ENCODE measurements around the gene CNN2. TPM values are rescaled to one million over a fixed set of nuclear protein-coding genes. Genes with fewer than 3 reads are reported as not detected.
A peak's percentile ranks its signal among the peaks of the same experiment; 100 is the strongest.

CNN2 gene
- total RNA-seq, 2 experiments from 2014 or later: 417 to 455 TPM

- Mint-ChIP-seq H3K27me3 (ENCODE audit: low read depth) (no peaks in the 10 kb centered on the region), H3K36me3 (ENCODE audit: low read depth) (peaks cover 20% of the 10 kb centered on the region), H3K4me3 (no peak overlapping the region), H3K4me1 (ENCODE audit: low read depth) (peaks cover 23% of the 10 kb centered on the region), H3K27ac (no peak overlapping the region), H3K9me3 (ENCODE audit: insufficient read depth) (no peaks in the 10 kb centered on the region)
- DNase-seq (no peak), ATAC-seq (no peak)
- ChIA-PET CTCF (no interaction called here), POLR2A (no interaction called here)
These were observed 36.3 kb upstream of the CNN2 start for GRCh38 chr19:990119-990571.

- peak overlapping the region; percentile 25 for H3K27ac Mint-ChIP-seq
- no peak for ATAC-seq
- H3K4me3 Mint-ChIP-seq: no peak overlapping the region
- no peak for DNase-seq
- ChIA-PET CTCF (no interaction called here), POLR2A (no interaction called here)
- H3K9me3 Mint-ChIP-seq (ENCODE audit: insufficient read depth): no peaks in the 10 kb centered on the region
- no peaks in the 10 kb centered on the region for H3K27me3 Mint-ChIP-seq (ENCODE audit: low read depth)
- H3K36me3 Mint-ChIP-seq (ENCODE audit: low read depth): peaks cover 20% of the 10 kb centered on the region
- peaks cover 19% of the 10 kb centered on the region for H3K4me1 Mint-ChIP-seq (ENCODE audit: low read depth)
These were observed 35.7 kb upstream of the CNN2 start for GRCh38 chr19:990746-991145.

GRCh38 chr19:991174-991931 lies 35.1 kb upstream of the CNN2 start:
- H3K4me3 Mint-ChIP-seq: no peak overlapping the region
- H3K27ac Mint-ChIP-seq: no peak overlapping the region
- CTCF ChIA-PET: no interaction called here
- H3K27me3 Mint-ChIP-seq (ENCODE audit: low read depth): peaks cover 2% of the 10 kb centered on the region
- peak; percentile 69 for ATAC-seq
- H3K4me1 Mint-ChIP-seq (ENCODE audit: low read depth): peaks cover 21% of the 10 kb centered on the region
- peak; percentile 69 for DNase-seq
- no peaks in the 10 kb centered on the region for H3K9me3 Mint-ChIP-seq (ENCODE audit: insufficient read depth)
- POLR2A ChIA-PET: no interaction called here
- H3K36me3 Mint-ChIP-seq (ENCODE audit: low read depth): peaks cover 20% of the 10 kb centered on the region

- H3K27me3 Mint-ChIP-seq (ENCODE audit: low read depth): peaks cover 5% of the 10 kb centered on the region
- POLR2A ChIA-PET: no interaction called here
- DNase-seq (no peak), ATAC-seq (no peak)
- no peak overlapping the region for H3K4me3 Mint-ChIP-seq
- peaks cover 18% of the 10 kb centered on the region for H3K36me3 Mint-ChIP-seq (ENCODE audit: low read depth)
- H3K4me1 Mint-ChIP-seq (ENCODE audit: low read depth): peaks cover 25% of the 10 kb centered on the region
- H3K9me3 Mint-ChIP-seq (ENCODE audit: insufficient read depth): no peaks in the 10 kb centered on the region
- no peak overlapping the region for H3K27ac Mint-ChIP-seq
- CTCF ChIA-PET: no interaction called here
These were observed 34.3 kb upstream of the CNN2 start for GRCh38 chr19:991932-992669.

DNA sequence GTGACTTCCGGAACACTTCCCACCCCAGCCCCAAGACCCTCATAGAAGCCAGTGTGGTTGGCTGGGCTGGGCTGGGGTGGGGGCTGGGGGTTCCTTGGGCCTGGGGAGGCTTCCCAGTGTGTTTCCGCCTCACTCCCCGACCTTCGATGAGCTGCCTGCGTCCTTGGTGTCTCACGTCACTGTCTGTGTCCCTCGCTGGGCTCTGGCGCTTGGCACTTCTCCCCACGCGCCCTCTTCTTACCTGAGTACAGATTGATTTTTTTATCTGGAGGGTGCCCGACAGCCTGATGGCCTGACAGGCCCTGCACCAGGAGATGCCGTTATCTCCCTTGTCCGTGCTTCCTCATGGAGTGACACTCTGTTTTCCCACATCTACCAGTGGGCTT lies 33.7 kb upstream of the CNN2 start:
- H3K27me3 Mint-ChIP-seq (ENCODE audit: low read depth): peaks cover 7% of the 10 kb centered on the region
- H3K9me3 Mint-ChIP-seq (ENCODE audit: insufficient read depth): no peaks in the 10 kb centered on the region
- H3K36me3 Mint-ChIP-seq (ENCODE audit: low read depth): peaks cover 18% of the 10 kb centered on the region
- POLR2A ChIA-PET: no interaction called here
- peaks cover 25% of the 10 kb centered on the region for H3K4me1 Mint-ChIP-seq (ENCODE audit: low read depth)
- H3K4me3 Mint-ChIP-seq: no peak overlapping the region
- CTCF ChIA-PET: no interaction called here
- DNase-seq (no peak), ATAC-seq (no peak)
- no peak overlapping the region for H3K27ac Mint-ChIP-seq

DNA sequence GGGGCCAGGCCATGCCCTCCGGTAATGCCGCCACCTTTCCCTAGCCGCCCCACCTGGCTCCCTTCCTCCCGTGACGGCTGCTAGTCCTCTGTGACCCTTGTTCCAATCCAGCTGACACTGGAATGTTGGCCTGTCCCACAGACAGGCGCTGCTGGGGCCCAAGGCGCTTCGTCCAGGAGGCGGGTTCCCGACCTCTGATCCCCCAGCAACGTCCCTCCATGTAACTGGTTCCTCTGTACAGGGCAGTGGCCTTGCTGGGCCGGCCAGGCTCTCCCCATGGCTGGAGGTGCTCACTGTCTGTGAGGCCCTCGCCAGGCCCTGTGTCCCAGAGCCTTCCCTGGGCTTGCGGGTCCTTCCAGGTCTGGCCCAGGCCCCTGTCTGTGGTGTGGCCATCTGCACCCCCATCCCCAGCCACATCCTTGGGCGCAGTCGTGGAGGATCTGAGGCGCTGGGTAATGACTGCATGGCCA lies 33.0 kb upstream of the CNN2 start:
- H3K36me3 Mint-ChIP-seq (ENCODE audit: low read depth): peaks cover 18% of the 10 kb centered on the region
- peaks cover 13% of the 10 kb centered on the region for H3K27me3 Mint-ChIP-seq (ENCODE audit: low read depth)
- no peak for DNase-seq
- ChIA-PET CTCF (no interaction called here), POLR2A (no interaction called here)
- peaks cover 22% of the 10 kb centered on the region for H3K4me1 Mint-ChIP-seq (ENCODE audit: low read depth)
- no peaks in the 10 kb centered on the region for H3K9me3 Mint-ChIP-seq (ENCODE audit: insufficient read depth)
- no peak for ATAC-seq
- no peak overlapping the region for H3K4me3 Mint-ChIP-seq
- H3K27ac Mint-ChIP-seq: no peak overlapping the region

- ATAC-seq: no peak
- no peak for DNase-seq
- peaks cover 14% of the 10 kb centered on the region for H3K36me3 Mint-ChIP-seq (ENCODE audit: low read depth)
- ChIA-PET CTCF (no interaction called here), POLR2A (no interaction called here)
- H3K27ac Mint-ChIP-seq: no peak overlapping the region
- peaks cover 17% of the 10 kb centered on the region for H3K4me1 Mint-ChIP-seq (ENCODE audit: low read depth)
- H3K4me3 Mint-ChIP-seq: no peak overlapping the region
- H3K9me3 Mint-ChIP-seq (ENCODE audit: insufficient read depth): no peaks in the 10 kb centered on the region
- H3K27me3 Mint-ChIP-seq (ENCODE audit: low read depth): peaks cover 16% of the 10 kb centered on the region
These were observed 32.5 kb upstream of the CNN2 start for GRCh38 chr19:993831-994393.

GRCh38 chr19:994516-994915 lies 31.9 kb upstream of the CNN2 start:
- peaks cover 13% of the 10 kb centered on the region for H3K4me1 Mint-ChIP-seq (ENCODE audit: low read depth)
- peaks cover 14% of the 10 kb centered on the region for H3K36me3 Mint-ChIP-seq (ENCODE audit: low read depth)
- H3K4me3 Mint-ChIP-seq: no peak overlapping the region
- peaks cover 22% of the 10 kb centered on the region for H3K27me3 Mint-ChIP-seq (ENCODE audit: low read depth)
- CTCF ChIA-PET: no interaction called here
- POLR2A ChIA-PET: no interaction called here
- H3K9me3 Mint-ChIP-seq (ENCODE audit: insufficient read depth): no peaks in the 10 kb centered on the region
- no peak for DNase-seq
- H3K27ac Mint-ChIP-seq: no peak overlapping the region
- no peak for ATAC-seq

DNA sequence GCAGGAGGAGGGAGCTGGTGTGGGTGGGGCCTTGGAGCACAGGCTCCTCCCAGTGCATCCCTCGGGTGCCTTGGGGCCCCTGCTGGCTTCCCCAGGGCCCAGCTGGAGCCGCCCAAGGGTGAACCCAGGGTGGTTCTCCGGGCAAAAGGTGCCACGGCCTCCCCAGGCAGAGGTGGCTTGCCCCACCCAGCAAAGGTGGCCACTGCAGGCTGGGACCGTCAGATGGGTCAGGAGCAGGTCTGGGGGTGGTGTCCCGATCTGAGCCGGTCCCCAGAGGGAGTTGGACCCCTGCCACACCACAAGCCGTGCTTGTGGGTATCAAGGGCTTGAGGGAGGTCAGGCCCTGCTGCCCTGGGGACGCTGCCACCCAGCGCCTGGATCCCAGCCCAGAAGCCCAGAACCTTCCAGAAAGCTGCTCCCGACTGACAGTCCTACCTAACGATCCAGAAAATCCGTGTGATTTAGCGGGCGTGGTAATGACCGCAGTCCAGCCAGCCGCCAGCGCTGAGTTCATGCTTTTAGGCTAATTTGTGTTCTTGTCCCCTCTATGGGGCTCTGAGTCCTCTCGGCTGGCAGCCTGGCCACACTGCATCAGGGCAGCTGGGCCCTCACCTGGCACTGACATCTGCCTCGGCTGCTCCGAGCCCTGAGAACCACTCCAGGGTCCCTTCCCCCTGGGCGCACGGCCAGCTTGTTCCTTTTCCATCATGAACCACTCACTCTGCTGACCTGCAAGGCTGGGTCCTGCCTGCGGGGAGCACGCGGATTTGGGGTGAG lies 31.2 kb upstream of the CNN2 start:
- ChIA-PET POLR2A (interaction anchor here (1.3 kb wide), 1 partner anchor 11 kb away, joined by 3 read pairs; the partner anchor contains the start of gene WDR18), CTCF (no interaction called here)
- no peak overlapping the region for H3K27ac Mint-ChIP-seq
- DNase-seq: no peak
- no peak for ATAC-seq
- peaks cover 14% of the 10 kb centered on the region for H3K36me3 Mint-ChIP-seq (ENCODE audit: low read depth)
- H3K9me3 Mint-ChIP-seq (ENCODE audit: insufficient read depth): no peaks in the 10 kb centered on the region
- H3K4me3 Mint-ChIP-seq: no peak overlapping the region
- peaks cover 23% of the 10 kb centered on the region for H3K27me3 Mint-ChIP-seq (ENCODE audit: low read depth)
- peaks cover 11% of the 10 kb centered on the region for H3K4me1 Mint-ChIP-seq (ENCODE audit: low read depth)

GRCh38 chr19:996051-996838 lies 30.2 kb upstream of the CNN2 start:
- peaks cover 5% of the 10 kb centered on the region for H3K36me3 Mint-ChIP-seq (ENCODE audit: low read depth)
- no peak overlapping the region for H3K27ac Mint-ChIP-seq
- H3K27me3 Mint-ChIP-seq (ENCODE audit: low read depth): peaks cover 26% of the 10 kb centered on the region
- no peaks in the 10 kb centered on the region for H3K9me3 Mint-ChIP-seq (ENCODE audit: insufficient read depth)
- ChIA-PET POLR2A (interaction anchor here (0.6 to 1.3 kb wide), 3 partner anchors 12 to 73 kb away, joined by 3 read pairs; partner anchors contain the start of gene WDR18), CTCF (interaction anchor here (0.9 to 1.4 kb wide), 2 partner anchors 12 to 133 kb away, joined by 4 to 5 read pairs; partner anchors contain the start of gene WDR18)
- ATAC-seq: peak; percentile 59
- peak overlapping the region; percentile 38 for H3K4me3 Mint-ChIP-seq
- peak; percentile 75 for DNase-seq
- peaks cover 12% of the 10 kb centered on the region for H3K4me1 Mint-ChIP-seq (ENCODE audit: low read depth)

DNA sequence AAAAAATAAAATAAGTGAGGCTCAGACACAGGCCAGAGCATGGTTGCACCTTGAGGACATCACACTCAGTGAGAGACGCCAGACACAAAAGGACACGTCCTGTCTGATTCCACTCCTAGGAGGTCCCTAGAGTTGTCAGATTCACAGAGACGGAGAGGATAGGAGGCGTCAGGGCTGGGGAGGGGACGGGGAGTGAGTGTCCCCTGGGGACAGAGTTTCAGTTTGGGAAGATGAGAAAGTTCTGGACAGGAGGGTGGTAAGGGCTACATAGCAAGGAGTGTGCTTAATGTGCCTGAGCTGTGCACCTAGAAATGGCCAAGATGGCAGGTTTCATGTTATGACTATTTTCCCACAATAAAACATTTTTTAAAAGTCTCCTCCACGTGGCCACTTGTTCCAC lies 28.3 kb upstream of the CNN2 start:
- CTCF ChIA-PET: no interaction called here

More for the DNA sequence above, 28.3 kb upstream of the CNN2 start:
- Mint-ChIP-seq H3K4me3 (no peak overlapping the region), H3K9me3 (ENCODE audit: insufficient read depth) (no peaks in the 10 kb centered on the region), H3K4me1 (ENCODE audit: low read depth) (peaks cover 13% of the 10 kb centered on the region), H3K27ac (no peak overlapping the region), H3K36me3 (ENCODE audit: low read depth) (peaks cover 2% of the 10 kb centered on the region), H3K27me3 (ENCODE audit: low read depth) (peaks cover 31% of the 10 kb centered on the region)
- DNase-seq: no peak
- no peak for ATAC-seq
- POLR2A ChIA-PET: interaction anchor here (0.7 to 0.9 kb wide), 2 partner anchors 11 to 92 kb away, joined by 3 read pairs; no protein-coding TSS in a partner anchor

All from activated CD8-positive, alpha-beta T cell treated with anti-CD3 and anti-CD28 coated beads, Interleukin-2, amount 10 ng/mL, durations not matched to agents 7 days and 5 days (primary cell).